HL-60 (cell line): ENCODE measurements around the gene CYP1A2.

ENCODE experiments used
- POLR2AphosphoS5 ChIP-seq: IDR thresholded peaks from 2 replicates; pipeline ENCODE4 v1.6.1; 2012; ENCODE audit warnings: low read depth
- SPI1 ChIP-seq: IDR thresholded peaks from 2 replicates; pipeline ENCODE4 v1.6.1; 2012; ENCODE audit warnings: low read depth, mild to moderate bottlenecking, borderline replicate concordance
- TF ChIP-seq, protein P1 (sequence below): IDR thresholded peaks from one replicate; pipeline ENCODE4 v1.5.1; 2011; ENCODE audit warnings: low read length, control low read depth, inconsistent platforms; ENCODE audit not compliant: insufficient read depth
- TF ChIP-seq, protein P2 (sequence below): IDR thresholded peaks from 2 replicates; pipeline ENCODE4 v1.6.1; 2012; ENCODE audit warnings: low read depth; ENCODE audit not compliant: insufficient replicate concordance

DNA sequence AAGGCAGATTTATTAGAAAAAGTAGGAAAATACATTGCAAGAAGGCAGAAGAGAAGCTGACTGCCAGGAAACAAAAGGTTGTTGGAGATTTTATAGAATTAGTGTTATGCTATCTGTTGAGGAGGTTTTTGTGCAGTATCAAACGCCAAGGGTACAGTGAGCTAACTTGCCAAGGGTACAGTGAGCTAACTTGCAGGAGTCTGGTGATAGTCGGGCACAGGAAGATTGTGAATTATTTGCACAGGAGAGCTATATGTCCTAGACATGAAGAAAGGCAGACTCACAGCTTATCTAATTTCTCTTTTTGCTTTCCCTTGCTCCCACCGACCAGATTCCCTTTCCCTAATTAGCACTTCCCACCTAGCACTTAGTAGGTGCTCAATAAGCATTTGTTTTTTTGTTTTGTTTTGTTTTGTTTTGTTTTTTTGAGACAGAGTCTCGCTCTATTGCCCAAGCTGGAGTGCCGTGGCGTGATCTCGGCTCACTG, 30.6 kb downstream of the CYP1A2 start:
- TF ChIP-seq POLR2AphosphoS5 (no peak), SPI1 (no peak)
- TF ChIP-seq, protein P1, sequence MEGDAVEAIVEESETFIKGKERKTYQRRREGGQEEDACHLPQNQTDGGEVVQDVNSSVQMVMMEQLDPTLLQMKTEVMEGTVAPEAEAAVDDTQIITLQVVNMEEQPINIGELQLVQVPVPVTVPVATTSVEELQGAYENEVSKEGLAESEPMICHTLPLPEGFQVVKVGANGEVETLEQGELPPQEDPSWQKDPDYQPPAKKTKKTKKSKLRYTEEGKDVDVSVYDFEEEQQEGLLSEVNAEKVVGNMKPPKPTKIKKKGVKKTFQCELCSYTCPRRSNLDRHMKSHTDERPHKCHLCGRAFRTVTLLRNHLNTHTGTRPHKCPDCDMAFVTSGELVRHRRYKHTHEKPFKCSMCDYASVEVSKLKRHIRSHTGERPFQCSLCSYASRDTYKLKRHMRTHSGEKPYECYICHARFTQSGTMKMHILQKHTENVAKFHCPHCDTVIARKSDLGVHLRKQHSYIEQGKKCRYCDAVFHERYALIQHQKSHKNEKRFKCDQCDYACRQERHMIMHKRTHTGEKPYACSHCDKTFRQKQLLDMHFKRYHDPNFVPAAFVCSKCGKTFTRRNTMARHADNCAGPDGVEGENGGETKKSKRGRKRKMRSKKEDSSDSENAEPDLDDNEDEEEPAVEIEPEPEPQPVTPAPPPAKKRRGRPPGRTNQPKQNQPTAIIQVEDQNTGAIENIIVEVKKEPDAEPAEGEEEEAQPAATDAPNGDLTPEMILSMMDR: no peak
- TF ChIP-seq, protein P2, sequence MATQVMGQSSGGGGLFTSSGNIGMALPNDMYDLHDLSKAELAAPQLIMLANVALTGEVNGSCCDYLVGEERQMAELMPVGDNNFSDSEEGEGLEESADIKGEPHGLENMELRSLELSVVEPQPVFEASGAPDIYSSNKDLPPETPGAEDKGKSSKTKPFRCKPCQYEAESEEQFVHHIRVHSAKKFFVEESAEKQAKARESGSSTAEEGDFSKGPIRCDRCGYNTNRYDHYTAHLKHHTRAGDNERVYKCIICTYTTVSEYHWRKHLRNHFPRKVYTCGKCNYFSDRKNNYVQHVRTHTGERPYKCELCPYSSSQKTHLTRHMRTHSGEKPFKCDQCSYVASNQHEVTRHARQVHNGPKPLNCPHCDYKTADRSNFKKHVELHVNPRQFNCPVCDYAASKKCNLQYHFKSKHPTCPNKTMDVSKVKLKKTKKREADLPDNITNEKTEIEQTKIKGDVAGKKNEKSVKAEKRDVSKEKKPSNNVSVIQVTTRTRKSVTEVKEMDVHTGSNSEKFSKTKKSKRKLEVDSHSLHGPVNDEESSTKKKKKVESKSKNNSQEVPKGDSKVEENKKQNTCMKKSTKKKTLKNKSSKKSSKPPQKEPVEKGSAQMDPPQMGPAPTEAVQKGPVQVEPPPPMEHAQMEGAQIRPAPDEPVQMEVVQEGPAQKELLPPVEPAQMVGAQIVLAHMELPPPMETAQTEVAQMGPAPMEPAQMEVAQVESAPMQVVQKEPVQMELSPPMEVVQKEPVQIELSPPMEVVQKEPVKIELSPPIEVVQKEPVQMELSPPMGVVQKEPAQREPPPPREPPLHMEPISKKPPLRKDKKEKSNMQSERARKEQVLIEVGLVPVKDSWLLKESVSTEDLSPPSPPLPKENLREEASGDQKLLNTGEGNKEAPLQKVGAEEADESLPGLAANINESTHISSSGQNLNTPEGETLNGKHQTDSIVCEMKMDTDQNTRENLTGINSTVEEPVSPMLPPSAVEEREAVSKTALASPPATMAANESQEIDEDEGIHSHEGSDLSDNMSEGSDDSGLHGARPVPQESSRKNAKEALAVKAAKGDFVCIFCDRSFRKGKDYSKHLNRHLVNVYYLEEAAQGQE: no peak
